GM18505 (cell line): ENCODE data around the gene NACC2.

Experiments
- ATAC-seq: cut with Tn5 transposase; IDR thresholded peaks from one replicate; pipeline ENCODE4 v1.9.1; 2021; ENCODE audit not compliant: unreplicated experiment
- POLR2A ChIP-seq: IDR thresholded peaks from 4 replicates; pipeline ENCODE4 v1.6.1; 2011; ENCODE audit warnings: borderline replicate concordance; ENCODE audit not compliant: insufficient read depth, insufficient read length; ENCODE audit errors: extremely low read depth

Gene NACC2

GRCh38 chr9:136119061-136119882 lies 24.2 kb upstream of the NACC2 start:
- ATAC-seq: peak; percentile 11

GRCh38 chr9:136118320-136119060 lies 23.4 kb upstream of the NACC2 start, which contains the start of gene TMEM250:
Gene TMEM250 (minus strand): TSS chr9:136118875. CDS start chr9:136116900, 1,975 bp downstream.
- peak; percentile 66 for ATAC-seq
- TF ChIP-seq POLR2A: no peak

More at GRCh38 chr9:136119061-136119882, 24.2 kb upstream of the NACC2 start:
- TF ChIP-seq POLR2A: peak; percentile 82

- ATAC-seq: peak; percentile 5
- TF ChIP-seq POLR2A: no peak
Observed at GRCh38 chr9:136117916-136118319, 22.8 kb upstream of the NACC2 start.

- TF ChIP-seq POLR2A: peak; percentile 62
Observed at GRCh38 chr9:136117291-136117915, 22.3 kb upstream of the NACC2 start.

GRCh38 chr9:136116360-136117098 lies 21.4 kb upstream of the NACC2 start:
- TF ChIP-seq POLR2A: no peak
- ATAC-seq: no peak

More at GRCh38 chr9:136117291-136117915, 22.3 kb upstream of the NACC2 start:
- ATAC-seq: no peak

- no peak for TF ChIP-seq POLR2A
- no peak for ATAC-seq
Observed at GRCh38 chr9:136115641-136116359, 20.7 kb upstream of the NACC2 start.

- ATAC-seq: no peak
- no peak for TF ChIP-seq POLR2A
Observed at GRCh38 chr9:136115206-136115605, 20.1 kb upstream of the NACC2 start.

- TF ChIP-seq POLR2A: no peak
Observed at GRCh38 chr9:136114610-136115009, 19.5 kb upstream of the NACC2 start.

GRCh38 chr9:136112541-136112940 lies 17.5 kb upstream of the NACC2 start:
- TF ChIP-seq POLR2A: no peak
- ATAC-seq: no peak

More at GRCh38 chr9:136114610-136115009, 19.5 kb upstream of the NACC2 start:
- no peak for ATAC-seq

- TF ChIP-seq POLR2A: no peak
- ATAC-seq: no peak
Observed at GRCh38 chr9:136111910-136112309, 16.8 kb upstream of the NACC2 start.

- no peak for ATAC-seq
- no peak for TF ChIP-seq POLR2A
Observed at GRCh38 chr9:136111190-136111589, 16.1 kb upstream of the NACC2 start.
